ENCODE measurements around the gene CCNQ.

The CCNQ gene

DNA sequence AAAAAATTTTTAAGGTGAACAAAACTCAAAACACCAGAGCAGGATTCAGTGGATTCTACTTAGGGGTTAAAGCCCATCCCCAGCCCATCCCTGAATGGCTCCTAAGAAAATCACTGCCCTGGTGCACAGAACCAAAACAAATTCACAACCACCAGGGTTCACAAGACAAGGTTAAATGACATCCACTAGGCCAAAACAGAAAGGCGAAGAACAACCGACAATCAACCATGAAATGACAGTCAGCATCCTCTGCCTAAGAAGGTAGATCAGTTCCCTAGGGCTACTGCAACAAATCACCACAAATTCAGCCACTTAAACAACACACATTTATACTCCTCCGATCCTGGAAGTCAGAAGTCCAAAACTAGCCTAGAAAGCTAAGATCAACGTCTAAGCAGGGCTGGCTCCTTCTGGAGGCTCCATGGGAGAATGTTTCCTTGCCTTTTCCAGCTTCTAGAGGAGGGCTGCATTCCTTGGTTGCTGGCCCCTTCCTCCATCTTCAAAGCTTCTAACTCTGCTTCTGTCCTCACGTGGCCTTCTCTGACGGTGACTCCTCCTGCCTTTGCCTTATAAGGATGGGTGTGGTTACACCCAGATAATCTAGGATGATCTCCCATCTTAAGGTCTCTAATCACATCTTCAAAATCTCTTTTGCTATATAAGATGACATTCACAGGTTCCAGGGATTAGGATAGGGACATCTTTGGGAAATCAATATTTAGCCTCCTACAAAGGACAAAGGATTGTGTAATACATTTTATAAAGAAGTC lies 1.8 kb downstream of the CCNQ start:
- DNase-seq (ENCODE audit: low read depth): no peak

DNA sequence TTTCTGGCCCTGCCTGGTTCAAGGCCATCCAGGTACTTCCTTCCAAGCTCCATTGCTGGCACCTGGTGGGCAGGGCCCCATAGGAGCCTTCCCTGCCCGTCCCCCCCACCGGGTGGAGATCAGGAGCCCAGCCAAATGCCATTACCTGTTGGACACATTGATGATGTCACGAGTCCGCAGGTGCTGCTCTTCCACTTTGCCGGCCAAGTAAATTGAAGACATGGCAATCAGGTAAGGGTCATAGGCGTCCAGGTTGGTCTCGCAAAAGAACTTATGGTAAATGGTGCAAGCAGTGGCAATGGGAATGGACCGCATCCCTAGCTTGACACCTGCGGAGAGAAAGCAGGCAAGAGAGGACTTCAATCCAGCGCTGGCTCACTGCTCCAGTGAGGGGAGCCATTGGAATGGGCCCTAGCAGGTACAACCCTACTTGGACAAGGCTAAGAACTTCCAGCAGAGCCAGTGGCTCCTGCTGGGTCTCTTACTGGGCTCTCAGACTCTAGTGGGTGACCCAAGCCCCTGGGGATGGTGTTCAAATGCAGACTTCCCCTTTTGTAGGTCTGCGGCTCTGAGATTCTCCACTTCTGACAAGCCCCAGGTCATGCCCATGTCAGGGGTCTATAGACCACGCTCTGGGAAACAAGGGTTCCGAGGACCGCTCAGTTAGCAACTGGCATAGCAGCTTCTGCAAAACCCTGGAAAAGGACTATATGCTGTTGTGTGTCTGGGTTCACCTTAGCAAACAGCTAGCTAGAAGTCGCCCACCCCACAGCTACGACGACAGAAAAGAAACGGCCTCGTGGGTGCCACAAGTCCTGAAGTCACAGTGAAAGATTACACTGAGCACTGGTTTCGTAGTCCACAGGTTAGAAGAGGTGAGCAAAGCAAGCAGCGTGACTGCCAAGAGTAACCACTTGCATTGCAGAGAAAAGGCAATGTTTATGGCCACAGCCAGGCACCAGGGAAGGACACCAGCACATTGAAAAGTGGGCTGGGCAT lies 2.8 kb downstream of the CCNQ start:
- DNase-seq (ENCODE audit: low read depth): no peak

- no peak for DNase-seq (ENCODE audit: low read depth)
These were observed 3.6 kb downstream of the CCNQ start for GRCh38 chrX:153595387-153595786.

DNA sequence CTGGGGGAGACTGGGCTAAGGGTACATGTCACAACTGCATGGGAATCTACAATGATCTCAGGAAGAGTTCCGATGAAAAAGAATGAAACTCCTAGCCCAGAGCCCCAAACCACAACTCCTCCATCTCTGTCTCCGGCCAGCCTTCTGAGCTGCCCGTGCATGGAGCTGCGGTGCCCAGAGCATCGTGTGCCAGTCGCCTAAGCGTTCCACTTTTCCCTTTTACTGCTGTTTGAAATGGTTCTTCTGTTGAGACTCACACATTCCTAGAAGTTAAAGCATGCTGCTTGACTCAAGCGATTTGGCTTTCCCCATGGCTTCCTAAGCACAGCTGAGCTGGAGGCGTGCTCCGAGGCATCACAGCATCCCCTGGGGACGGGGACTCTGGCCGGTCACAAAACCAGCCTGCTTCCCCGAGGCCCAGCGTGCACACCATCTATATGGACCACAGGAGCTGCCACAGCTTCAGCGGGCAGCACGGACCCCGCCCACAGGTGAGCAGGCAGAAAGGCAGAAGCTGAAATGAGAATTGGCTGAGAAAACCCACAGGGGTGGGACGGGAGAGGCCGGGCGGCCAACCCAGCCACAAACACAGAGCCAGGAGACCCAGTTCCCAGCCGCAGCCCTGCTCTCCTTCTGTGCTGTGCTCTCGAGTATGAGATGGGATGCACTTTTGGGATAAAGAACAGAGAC lies 5.0 kb downstream of the CCNQ start:
- DNase-seq (ENCODE audit: low read depth): no peak

DNA sequence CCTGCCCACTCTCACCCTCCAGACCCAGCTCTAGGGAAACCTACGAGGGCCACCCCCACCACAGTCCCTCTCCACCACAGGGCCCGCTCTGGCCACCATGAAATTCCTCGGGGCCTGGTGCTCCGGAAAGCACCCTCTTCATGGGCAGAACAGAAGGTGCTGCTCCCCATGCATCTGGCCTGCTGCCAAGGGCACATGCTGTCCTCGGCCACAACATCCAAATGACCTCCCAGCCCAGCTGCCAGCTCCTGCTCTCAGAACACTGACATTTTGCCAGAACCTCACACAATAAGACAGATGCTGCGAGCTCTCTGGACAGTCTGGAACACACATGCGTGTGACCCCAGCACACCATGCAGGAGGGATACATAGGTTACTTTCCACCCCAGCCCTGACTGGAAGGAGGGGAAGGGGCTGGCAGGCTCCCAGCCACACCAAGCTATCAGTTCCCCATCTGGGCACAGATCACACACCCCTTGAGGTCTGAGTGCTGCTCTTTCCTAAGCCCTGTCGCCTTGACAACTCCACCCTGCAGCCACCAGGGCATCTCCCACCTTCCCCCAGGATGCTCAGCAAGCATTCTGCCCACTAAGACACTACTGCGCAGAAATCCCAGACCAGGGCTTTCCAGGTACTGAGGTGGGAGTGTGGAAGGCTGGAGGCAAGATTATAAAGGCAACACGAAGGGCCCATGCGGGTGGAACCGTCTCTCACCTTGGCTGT lies 5.8 kb downstream of the CCNQ start:
- DNase-seq (ENCODE audit: low read depth): no peak

DNA sequence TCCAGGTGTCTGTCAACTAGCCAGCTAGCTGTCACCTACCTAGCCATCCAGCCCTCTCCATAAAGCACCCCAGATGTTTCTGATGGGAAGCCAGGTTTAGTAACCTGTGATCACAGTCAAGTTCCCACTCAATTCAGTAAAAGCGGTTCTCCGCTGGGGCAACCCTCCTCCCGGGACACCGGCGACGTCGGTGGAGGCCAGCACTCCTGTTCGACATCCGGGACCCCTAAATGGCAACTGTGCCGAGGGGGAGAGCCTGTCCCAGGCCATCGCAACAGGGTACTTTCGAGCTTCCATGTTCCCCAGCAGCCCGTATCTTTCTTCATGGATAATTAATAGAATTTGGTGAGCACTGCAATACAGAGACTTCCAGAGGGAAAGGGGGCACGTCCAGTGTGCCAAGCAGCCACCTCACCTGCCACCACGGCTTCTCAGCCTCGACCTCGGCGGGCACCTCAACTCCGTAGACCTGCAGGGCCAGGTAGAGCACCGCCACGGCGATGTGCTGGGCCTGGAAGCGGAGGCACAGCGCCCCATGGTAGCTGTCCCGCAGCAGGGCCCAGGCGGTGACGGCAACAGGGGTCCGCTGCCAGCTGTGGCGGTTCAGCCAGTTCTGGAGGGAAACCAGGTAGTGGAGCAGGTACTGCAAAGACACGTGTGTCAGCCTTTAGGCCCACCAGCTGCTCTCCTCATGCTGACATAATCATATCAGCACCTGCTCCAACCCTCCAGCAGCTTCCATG lies 6.7 kb downstream of the CCNQ start:
- DNase-seq (ENCODE audit: low read depth): no peak

DNA sequence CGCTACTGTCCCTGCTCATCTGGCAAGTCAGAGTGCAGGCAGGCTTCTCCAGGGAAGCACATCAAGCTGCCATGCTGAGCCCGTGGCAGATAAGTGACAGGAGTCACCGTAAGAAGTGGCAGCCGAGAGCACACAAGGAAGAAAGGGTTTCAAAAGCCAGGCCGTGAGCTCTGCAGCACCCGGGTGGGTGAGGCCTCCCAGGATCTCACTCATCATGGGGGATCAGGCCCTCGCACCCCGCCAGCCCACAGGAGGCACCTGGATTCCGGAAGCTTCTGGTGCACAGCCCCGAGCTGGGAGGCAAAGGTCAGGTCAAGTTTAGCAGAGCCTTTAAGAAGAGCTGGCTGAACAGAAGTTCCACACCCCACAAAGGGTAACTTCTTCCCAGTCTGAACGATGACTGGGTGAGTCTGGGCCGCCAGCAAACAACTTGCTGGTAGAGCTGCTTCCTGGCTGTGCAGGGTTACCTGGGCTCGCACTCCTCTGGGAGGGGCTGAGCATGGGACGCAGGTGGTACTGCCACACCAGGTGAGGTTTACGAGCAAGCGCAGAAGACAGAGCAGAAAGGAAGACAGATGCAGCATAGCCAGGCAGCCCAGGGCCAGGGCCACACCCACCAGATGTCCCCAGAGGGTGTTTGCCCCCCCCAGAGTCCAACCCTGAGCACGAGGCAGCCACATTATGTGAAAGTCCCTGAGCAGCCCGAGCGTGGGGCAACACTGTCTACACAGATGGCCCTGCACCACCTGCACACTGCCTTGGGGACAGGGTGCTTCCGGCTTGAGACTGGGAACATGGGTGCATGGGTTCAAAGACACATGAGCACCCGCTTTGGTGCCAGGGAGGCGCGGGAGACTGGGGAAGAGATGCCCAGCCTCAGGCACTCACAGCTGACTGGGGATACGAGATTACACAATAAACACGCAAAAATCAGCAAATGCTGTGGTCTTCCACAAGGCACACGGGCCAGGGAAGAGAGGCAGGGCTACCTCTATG lies 7.7 kb downstream of the CCNQ start:
- DNase-seq (ENCODE audit: low read depth): no peak

DNA sequence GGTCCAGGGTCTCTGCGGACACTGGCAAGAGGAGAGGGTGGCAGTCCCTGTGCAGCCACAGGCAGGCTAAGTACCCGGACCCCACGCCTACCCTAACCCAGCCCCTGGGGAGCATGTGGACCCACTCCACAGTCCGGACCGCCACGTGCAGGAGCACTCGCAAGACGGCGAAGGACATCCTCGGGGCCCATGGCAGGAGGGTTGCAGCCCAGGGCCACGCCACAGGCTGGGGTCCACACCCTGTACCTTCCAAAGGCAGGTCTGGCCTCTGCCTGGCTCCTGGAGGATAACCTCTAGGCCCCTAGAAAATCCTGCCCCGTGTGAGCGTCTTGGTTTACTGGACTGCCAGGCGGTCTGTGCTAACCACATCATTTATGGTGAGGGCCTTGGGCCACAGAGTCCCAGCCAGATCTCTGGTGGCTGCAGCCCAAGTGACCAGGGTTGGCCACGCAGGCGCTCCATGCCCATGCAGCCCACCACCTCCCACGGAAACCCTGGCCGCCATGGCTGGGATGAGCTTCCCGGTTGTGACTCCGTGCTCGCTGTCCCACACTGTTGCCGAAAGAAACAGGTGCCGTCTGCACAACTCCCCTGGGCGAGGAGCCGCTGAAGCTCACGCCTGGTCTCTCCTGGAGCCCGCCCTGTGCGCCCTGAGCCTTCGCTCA lies 10.0 kb downstream of the CCNQ start:
- DNase-seq (ENCODE audit: low read depth): no peak

DNA sequence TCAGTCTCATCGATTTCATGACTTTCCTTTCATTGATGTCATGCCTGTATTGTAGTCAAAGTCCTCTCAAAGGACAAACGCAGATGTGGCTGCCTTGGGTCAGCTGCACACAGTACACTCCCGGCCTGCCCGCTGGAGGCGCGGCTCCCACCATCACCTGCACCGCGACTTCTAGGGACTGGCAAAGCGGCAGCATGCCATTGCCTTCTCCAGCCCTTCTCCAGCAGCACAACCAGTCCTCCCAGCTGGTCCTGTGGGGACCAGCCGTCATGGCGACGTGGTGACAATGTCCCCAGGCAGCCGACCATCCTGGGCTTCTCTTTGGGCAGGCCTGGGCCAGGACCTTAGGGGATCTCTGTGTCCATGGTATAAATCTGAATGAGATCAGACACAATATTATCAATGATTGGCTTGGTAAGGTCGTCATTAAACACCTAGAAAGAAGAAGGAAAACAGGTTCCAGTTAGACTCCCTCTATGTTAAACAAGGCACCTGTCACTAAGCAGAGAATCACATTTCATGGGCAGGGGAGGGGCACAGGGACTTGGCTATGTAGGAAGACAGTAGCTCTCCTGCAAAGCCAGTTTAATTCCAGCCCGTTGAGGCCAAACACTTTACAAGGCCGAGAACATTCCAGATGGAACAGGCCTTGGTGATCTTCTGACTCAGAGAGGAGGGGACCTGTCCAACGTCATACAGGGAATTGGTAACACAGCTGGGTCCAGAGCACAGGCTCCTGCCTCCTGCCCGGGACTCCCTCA lies 10.7 kb downstream of the CCNQ start:
- no peak for DNase-seq (ENCODE audit: low read depth)

GRCh38 chrX:153587342-153587741 lies 11.6 kb downstream of the CCNQ start:
- DNase-seq (ENCODE audit: low read depth): no peak

GRCh38 chrX:153585827-153586226 lies 13.1 kb downstream of the CCNQ start:
- no peak for DNase-seq (ENCODE audit: low read depth)

GRCh38 chrX:153583433-153583832 lies 15.5 kb downstream of the CCNQ start:
- DNase-seq (ENCODE audit: low read depth): no peak

GRCh38 chrX:153582896-153583295 lies 16.0 kb downstream of the CCNQ start:
- peak; percentile 53 for DNase-seq (ENCODE audit: low read depth)

DNA sequence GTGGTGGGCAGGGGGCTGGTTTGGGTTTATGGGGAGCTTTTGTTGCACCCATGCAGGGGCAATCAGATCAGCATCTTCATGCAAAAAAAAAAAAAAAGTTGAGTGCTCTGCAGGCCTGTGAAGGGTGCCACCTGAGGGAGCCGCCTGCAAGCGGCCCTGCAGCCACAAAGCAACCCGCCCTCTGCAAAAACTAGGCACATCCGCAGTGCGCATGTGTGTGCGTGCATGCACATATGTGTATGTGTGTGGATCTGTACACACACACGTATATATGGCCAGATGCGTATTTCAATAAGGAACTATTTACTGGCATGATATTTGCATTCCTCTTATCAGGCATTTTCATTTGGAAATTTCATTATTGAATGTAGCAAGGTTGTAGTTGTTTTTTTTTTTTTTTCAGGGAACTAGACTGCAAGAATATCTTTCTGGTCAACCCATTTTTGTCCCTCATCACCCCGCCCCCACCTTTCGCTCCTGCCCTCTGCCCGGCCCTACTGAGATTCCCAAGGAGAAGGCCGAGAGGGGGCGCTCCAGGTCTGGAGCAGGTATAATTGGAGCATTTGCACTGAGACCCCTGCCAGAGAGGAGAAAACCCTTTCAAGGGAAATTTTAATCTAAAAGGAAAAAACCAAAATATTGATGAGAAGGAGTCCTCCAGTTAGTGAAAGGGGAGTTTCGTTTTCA lies 18.1 kb downstream of the CCNQ start:
- no peak for DNase-seq (ENCODE audit: low read depth)

DNA sequence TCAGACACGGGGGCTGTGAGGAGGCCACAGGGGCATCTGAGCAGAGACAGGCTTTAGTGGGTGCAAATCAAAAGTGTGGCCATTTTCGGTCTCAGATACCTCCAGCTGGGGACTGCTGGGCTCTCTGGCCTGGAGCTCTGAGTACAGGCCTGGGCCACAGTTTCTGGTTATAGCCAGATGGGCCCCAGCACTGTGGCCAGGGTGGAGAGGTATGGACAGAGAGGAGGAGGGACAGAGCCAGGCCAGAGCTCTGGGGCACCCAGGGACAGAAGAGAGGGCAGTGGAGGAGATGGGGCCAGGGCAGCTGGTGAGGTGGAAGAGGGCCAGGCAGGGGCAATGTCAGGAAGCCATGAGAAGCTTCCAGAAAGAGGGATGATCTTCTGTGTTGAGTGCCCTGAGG lies 20.1 kb downstream of the CCNQ start:
- no peak for DNase-seq (ENCODE audit: low read depth)

DNA sequence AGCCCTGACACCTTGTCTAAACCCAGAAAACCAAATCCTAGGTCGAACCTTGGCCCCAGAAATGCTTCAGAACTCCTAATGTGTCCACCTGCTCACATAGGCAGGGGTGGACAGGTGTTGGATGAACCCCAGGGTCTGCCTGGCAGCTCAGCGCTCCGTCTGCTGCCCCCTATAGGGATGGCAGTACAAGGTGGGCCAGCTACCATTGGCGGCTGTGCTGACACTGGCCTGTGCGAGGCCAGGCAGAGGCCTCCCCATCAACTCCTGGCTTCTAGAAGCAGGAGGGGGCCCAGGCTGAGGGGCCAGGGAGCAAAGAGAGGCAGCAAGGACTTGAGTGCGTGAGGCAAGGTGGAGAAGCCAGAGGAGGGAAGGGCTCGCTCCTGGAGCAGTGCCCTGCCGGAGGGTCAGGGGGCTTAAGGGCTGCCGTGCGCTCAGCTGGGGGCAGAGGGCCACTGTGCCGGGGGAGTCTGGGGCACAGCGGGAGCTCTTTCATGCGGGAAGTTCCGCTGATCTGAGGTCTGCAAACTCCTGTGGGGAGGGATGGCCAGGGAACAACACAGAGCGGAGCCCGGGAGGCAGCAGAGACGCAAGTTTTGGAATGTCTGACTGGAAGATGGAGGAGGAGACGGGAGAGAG lies 20.6 kb downstream of the CCNQ start:
- no peak for DNase-seq (ENCODE audit: low read depth)

DNA sequence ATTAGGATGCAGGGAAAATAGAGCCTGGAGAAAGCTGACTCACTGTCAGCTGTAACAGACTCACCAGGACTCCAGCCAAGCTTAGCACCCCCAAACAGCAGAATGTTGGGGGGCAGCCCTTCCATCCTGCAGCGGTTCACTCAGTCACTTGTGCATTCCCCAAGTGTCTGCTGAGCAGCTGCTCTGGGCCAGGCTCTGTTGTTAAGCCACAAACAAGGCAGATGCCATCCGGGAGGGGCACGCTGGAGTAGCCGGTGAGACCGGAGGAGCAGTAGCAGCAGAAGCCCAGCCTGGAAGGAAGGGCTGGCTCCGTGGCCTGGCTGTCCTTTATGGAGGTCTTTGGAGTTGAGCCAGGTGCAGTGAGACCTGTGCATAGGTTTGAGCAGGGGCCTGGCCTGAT lies 22.0 kb downstream of the CCNQ start:
- DNase-seq (ENCODE audit: low read depth): no peak
